HG03139 (cell line): Measurements from ENCODE around the gene RAB20.

Source experiments
- ATAC-seq: cut with Tn5 transposase; IDR thresholded peaks from one replicate; pipeline ENCODE4 v1.9.1; 2021; ENCODE audit not compliant: unreplicated experiment

The RAB20 gene

DNA sequence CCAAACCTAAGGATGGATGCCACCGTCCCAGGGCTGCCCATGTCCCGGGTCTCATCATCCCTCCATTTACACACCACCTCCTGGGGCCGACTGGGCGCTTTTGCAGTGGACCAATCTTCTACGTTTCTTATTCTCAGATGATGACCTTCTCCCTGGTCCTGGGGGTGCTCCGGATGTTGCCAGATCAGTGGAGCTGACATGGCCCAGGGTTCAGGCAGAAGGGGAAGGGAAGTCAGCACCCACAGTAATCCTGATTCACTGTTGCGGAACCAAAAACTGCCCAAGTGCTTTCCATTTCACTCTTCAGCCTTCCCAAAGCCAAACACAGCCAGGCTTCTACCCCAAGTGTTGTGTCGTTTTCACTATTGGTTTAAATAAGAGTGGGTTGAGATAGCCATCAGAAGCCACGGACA, 29.8 kb downstream of the RAB20 start:
- no peak for ATAC-seq

DNA sequence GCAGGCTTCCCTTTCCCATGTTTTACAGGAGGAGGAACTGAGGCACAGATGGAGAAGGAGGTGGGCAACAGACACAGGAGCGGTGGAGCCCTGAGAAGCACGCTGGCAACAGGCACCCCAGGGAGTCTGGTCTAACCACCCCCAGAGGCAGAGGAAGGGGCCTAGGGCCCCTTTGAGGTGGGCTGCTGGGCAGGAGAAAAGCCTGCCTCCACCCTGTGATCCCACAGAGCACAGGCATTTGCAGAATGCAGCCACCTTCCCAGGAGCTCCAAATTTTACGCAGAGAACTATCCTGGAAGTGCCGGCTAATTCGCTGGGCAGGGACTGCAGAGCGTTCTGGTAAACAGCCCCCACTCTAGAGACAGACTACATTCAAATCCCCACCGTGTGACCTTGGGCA, 30.4 kb downstream of the RAB20 start:
- ATAC-seq: no peak

DNA sequence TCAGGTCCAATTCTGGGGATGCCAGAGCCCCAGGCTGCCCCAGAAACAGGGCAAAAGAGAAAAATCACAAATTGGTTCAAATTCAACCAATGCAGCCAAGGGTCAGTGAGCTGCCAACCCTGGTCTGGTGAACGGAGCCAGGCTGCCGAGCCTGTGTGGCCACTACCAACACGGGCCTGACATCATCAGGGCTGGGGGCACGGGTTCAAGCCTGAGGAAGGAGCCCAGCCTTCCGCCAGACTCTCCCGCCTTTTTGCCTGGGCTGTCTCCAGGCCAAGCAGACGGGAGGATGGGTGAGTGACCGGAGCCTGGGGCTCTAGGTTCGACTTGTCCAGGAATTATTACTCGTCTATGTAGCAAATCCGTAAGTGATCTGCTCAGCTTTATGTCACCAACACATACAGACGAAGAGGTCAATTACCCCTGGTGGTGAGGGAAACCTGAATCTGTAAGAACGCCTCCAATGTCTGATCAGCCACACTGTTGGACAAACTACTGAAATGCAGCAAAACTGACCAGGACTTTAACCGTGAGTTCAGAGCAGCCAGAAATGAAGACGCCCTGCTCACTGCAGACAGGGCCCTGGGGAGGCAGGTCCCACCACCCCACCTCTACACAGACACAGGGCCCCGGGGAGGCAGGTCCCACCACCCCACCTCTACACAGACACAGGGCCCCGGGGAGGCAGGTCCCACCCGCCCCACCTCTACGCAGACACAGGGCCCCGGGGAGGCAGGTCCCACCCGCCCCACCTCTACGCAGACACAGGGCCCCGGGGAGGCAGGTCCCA, 31.8 kb downstream of the RAB20 start:
- ATAC-seq: no peak

DNA sequence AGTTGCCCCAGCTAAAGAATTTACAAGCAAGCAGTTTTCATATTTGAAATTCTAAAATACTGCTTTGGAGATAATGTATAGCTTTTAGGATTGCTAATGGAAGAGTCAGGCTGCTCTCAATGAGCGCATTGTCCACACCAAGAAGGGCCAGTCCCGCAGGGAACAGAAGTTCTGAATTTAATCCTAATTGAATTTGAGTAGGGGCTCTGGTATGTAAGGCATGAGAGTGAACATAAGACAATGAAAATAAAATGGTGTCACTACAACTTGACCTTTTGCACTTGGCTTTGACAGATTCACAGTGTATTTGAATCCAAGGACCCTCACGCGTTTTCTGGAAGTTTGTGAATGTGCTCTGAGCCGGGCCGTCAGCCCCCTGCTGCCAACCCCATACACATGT, 32.6 kb downstream of the RAB20 start:
- no peak for ATAC-seq

DNA sequence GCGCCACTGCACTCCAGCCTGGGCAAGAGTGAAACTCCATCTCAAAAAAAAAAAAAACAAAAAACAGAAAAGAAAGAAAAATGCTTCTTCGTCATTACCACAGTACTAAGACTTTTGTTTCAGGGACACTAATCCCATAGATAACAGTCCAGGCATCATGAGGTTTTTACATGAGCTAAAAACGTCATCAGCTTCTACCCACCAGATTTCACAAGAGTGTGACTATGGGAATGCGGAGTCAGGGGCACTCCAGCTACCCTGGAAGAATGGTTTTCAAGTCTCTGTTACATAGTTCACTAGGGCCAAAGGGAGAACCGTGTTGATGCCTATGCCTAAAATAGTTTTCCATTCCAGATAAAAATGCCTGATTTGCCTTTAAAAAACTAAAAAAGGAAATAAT, 33.2 kb downstream of the RAB20 start:
- no peak for ATAC-seq

DNA sequence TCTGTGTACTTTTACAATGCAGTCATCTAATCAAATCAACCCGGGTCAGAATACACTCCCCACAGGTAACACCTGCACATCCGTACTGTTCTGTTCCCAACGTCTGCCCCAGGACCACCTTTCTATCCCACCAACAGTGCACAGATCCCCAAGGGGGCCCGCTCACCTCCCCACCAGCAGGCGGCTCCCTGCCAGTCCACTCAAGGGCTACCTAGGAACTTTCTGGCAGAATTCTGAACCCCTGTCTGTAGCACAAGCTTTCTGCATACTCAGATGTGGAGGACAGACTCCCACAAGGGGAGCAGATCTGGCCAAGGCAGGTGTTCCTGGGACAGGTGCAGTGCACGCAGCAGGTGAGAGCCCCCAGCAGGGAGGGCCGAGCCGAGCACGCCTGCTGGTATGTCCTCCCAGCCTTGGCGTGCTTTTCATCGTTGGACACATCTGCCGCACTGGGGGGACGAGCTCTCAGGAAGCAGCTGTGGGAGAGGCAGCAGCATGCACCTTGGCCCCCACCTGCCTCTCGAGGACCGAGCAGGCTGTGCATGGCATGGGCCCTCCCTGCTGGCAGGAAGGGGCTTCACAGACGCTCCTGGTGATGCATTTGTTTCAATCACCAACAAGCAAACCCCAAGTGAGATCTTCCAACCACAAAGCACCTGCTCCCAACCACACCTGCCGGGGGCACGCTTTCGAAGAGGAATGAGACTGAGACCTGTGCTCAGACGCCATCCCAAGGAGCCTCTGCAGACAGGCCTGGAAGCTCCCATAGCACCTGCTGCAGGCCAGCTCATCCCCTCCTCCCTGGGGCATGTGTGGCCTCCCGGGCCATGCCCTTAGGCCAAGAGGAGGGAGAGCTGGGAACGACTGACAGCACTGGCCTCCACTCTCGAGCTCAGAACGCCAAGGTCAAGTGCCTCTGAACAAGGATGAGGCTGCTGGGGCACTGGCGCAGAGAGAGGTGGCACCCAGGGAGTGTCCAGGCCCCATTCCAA, 35.9 kb downstream of the RAB20 start:
- ATAC-seq: peak; percentile 79

DNA sequence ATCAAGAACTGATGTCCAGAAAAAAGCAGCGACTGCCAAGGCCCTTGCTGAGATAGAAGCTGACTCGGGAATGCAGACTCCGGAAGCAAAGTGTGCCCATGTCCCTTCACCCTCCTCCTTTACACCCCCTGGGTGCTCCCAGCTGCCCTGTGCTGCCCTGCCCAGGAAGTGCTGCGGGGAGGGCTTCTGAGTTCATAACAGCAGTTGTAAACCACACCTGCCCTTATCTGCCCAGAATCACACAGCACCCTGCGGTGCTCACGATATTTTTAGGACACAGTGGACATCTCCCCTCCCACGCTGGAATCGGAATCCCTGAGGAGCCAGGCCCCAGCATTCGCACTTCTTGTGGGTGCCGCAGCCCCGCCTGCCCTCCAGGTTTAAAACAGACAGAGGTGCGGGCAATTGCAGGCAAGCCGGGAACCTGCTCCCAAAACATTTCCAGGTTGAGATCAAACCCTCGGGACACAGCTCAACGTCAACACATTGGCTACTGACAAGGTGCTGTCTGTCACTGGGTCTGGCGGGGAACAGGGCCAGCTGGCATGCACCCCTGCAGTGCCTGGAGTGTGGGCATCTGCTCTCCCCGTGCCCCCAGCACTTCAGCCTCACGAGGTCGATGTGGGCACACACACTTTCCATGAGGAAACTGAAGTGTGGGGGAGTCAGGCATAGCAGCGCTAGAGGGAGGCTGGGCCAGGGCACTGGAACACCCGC, 36.8 kb downstream of the RAB20 start:
- no peak for ATAC-seq

DNA sequence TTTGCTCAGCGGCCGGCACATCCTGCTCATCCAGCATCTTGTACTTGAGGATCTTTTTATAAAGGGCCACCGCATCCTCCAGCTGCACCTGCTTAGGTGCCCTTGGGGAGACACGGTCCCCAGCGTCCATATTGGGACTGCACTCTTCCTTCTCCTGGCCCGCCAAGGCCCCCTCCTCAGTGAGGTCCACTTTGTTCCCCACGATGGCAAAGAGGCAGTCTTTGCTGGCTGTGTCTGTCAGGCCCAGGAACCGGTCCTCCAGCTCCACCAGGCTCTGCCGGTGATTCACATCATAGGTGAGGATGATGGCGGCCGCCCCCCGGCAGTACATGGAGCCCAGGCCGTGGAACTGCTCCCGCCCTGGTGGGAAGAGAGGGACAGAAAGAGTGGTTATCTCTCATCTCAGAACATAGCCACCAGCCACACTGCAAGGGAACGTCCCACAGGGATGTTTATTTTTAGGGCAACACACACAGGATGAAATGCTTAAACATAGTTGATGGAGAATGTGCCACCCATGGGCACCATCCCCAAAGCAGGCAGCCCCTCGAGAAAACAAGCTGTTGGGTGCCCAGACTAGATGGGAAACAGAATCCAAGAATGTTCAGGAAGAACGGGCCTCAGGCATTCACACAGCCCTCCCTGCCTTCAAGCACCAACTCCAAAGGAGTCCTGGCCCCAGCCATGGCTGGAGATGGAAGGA, 37.5 kb downstream of the RAB20 start:
- ATAC-seq: no peak

DNA sequence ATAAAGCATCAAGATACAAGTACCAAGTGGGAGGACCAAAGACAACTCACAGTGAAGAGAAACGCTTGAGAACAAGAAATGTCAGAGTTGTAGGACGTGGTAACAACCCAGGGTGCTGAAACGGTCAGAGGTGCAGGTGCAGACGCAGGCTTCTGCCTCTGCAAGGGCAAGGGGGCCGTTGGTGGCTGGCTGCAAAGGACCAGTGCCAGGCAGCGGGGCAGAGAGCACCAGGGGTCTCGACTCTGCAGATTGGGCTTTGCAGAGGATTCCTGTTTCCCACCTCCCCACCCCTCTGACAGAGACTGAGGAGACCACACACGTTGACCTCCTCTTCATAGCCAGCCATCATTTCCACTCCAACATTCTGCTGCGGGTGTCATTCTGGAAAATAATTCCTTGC, 38.3 kb downstream of the RAB20 start:
- no peak for ATAC-seq

DNA sequence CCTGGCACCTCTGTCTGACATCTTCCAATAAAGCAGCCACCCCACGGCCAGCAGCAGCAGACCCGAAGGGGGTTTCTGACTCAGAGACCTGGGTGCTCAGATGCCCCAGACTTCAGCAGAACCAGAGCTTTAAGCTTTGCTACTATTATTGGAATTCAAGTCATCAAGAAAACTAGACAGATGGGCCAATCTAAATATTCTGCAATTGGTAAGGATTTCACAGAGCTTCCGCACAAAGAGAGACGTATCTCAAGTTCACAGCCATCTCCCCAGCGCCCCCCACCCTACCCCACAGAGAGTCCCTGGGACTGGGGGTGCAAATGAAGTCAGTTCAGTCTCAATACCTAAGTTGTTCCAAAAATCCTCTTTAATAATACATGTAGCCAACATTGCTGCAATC, 38.8 kb downstream of the RAB20 start:
- no peak for ATAC-seq

DNA sequence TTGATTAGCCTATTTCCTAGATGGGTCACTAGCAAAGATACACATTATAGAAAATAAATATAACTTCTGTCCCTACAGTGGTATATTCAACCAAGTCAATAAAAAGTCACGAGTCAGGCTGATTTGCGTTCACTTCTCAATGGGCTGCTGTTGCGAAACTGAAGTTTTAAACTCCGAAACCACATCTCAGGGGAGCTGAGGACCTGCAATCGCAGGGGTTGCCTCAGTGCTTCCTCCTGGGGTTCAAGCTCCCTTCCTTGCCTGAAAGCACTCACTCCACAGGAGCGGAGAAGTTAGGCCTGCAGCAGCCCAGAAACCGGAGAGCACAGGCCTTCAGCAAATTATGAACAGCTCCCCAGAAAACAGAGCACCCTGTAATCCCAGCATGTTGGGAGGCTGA, 39.6 kb downstream of the RAB20 start:
- ATAC-seq: no peak

DNA sequence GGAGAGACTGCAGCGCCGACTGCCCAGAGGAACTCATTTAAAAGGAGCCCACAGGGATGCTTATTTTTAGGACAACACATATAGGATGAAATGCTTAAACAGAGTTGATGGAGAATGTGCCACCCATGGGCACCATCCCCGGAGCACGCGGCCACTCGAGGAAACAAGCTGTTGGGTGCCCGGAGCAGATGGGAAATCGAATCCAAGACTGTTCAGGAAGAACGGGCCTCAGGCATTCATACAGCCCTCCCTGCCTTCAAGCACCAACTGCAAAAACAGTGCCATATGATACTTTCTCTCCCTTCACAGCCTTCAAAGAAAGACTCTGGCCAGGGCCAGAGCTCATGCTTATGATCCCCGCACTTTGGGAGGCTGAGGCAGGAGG, 40.2 kb downstream of the RAB20 start:
- ATAC-seq: no peak

DNA sequence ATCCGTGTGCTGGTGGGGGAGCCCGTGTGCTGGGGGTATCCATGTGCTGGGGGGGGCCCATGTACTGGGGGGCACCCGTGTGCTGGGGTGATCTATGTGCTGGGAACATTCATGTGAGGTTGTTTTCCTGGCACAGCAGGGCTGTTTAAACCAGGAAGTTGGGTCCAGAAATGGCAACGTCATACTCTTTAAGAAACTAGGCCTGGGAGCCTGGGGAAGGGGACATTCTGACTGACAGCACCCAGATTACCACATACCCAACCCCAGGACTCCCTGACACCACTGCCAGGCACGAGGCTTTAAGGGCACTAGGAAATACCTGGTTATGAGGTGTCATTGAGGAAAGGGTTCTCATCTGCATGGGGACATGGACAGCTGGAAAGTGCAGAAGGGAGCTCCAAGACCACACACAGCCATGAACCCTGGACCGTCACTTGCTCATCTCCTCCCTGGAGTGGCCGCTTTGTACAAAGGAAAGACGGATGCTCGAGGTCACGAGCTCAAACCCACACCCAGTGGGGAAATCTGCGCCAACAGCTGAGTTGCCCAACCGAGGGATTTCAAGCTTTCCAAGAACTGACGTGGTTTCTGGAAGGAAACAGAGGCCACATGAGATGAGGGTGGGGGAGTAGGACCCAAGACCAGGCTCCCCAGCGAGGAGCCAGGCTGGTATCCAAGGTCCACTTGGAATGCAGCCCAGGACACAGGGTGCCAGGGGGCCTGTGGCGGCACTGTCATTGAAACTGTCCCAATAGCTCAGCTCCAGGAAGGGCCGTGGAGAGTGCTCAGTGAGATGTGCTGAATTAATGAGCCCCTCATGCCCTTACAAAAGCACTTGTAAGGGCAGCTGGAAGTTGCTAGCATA, 40.9 kb downstream of the RAB20 start:
- ATAC-seq: no peak

DNA sequence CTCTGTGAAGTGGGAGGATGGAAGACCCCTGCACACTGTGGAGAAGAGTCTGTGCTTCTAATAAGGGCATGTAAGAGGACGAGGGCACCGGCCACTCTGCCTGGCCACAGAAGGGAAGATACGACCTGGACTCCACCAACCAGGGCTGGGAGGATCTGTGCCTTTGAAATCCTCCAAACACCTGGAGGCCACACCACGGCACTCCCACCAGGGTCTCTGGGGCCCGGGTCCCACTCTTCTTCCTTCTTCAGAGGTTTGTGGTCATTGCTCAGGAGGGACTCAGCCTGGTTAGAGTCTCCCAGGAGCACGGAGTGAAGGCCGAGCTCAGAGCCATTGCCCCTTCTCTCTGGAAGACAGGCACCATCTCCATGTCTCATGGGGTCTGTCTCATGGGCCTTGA, 42.0 kb downstream of the RAB20 start:
- ATAC-seq: no peak

DNA sequence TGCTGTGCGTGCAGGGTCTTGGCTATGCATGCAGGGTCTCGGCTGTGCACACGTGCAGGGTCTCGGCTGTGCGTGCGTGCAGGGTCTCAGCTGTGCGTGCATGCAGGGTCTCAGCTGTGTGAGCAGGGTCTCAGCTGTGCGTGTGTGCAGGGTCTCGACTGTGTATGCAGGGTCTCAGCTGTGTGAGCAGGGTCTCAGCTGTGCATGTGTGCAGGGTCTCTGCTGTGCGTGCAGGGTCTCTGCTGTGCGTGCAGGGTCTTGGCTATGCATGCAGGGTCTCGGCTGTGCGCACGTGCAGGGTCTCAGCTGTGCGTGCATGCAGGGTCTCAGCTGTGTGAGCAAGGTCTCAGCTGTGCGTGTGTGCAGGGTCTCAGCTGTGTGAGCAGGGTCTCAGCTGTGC, 42.5 kb downstream of the RAB20 start:
- no peak for ATAC-seq

DNA sequence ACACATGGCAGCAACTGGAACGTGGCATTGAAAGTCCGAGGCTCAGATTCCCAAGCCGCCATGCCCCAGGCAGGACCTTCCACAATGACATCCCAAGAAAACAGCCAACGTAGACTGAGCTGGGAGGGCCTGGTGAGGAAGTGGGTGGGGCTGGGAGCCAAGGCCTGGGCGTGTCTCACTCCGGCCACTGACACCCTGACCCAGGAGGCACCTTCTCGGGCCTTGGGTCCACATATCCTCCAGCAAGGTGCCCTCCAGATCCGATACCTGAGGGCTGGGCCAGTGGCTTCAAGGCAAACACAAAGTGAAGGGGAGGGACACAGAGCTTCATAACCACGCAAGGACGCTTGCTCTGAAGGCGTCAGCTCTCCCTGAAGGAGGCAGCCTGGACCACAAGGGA, 43.0 kb downstream of the RAB20 start:
- ATAC-seq: no peak

DNA sequence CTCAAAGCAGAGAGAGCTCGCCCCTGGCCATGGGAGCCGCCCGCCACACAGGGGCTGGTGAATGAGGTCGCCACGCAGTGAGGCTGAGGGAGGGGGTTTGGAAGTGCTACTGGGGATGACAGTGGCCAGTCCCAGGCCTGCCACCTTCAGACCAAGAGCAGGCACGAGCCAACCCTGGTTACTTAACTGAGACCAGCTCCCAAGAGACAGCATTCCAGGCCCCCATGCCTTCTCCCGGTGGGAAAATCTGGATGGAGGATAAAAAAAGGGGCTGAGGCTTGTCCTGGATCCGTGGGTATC, 43.3 kb downstream of the RAB20 start:
- ATAC-seq: no peak

DNA sequence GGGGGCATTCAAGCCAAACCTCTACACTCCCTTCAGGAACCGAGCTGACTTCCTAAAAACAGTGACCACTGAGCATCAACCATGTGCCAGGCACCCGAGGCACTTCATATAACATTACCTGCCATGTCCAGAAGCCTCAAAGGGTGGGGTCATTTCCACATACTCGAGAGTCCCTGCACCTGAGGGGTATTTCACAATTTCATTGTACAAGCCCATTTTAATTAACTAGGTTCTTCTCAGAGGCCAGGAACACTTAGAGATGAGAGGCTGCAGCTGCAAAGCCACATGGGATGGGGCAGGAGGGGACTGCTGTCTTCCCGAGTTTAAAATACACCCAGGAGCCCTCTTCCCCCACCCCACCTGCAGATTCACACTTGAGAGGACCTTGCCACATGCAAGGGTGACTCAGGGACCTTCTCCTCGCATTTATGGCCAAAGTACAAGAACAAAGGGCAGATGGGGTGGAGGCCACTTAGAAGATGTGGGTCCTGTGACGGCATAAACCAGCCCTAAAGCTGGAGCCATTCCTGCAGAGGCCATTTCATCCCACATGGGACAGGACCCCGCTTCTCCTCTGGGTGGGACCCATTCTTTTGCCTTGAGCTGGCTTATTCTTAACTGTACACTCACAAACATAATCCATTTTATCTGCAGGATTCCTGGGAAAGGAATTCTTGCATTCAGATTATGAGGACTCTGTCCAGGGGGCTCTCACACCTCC, 43.9 kb downstream of the RAB20 start:
- no peak for ATAC-seq

DNA sequence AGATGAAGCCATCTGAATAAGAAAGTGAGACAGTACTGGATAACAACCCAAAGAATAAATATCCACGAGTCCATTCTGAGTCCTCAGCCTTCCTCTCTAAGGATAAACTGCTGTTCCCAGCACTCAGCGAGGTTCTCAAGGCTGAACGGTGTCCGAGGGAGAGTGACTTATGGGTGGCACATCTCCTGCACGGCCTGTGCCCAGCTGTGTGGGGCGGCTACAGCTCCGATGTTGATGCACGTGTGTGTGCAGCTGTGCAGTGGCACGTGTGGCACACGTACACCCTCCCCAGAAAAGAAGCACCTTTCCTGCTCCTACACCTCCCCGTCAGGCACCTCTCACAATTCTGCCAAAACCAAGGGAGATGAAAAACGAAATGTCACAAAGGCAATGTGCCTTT, 45.0 kb downstream of the RAB20 start:
- no peak for ATAC-seq
